DOHH2 (cell line): Measurements from ENCODE around the gene TBKBP1.

Experiments
- H3F3A ChIP-seq: fragments of 200-600 bp; sonication (generic), shearing (Covaris generic); 2 replicates; pipeline ENCODE4 v1.6.0; 2016; ENCODE audit warnings: antibody characterized with exemption, mild to moderate bottlenecking; ENCODE audit not compliant: control insufficient read depth, insufficient read depth
- H3K27ac ChIP-seq: fragments of 200-600 bp; sonication (generic); 2 replicates; pipeline ENCODE4 v1.5.1; 2014; ENCODE audit warnings: low read depth, mild to moderate bottlenecking, low read length, moderate library complexity
- H3K27me3 ChIP-seq: fragments of 200-600 bp; sonication (generic); 2 replicates; pipeline ENCODE4 v1.6.1; 2014; ENCODE audit warnings: mild to moderate bottlenecking, low read length, mixed read lengths; ENCODE audit not compliant: control insufficient read depth
- H3K36me3 ChIP-seq: fragments of 200-600 bp; sonication (generic); 2 replicates; pipeline ENCODE4 v1.6.1; 2014; ENCODE audit warnings: mild to moderate bottlenecking, low read length, moderate library complexity, mixed read lengths; ENCODE audit not compliant: control insufficient read depth
- H3K4me1 ChIP-seq: fragments of 200-600 bp; sonication (generic); 2 replicates; pipeline ENCODE4 v1.6.1; 2014; ENCODE audit warnings: mild to moderate bottlenecking, low read length, mixed read lengths; ENCODE audit not compliant: control insufficient read depth
- H3K4me2 ChIP-seq: fragments of 200-600 bp; sonication (generic); 2 replicates; pipeline ENCODE4 v1.6.0; 2014; ENCODE audit warnings: mild to moderate bottlenecking, low read length, moderate library complexity
- H3K4me3 ChIP-seq: fragments of 200-600 bp; sonication (generic); 2 replicates; pipeline ENCODE4 v1.5.1; 2014; ENCODE audit warnings: mild to moderate bottlenecking, low read length, mixed read lengths
- H3K79me2 ChIP-seq: fragments of 200-600 bp; sonication (generic); 2 replicates; pipeline ENCODE4 v1.6.1; 2014; ENCODE audit warnings: mild to moderate bottlenecking, low read length, mixed read lengths; ENCODE audit not compliant: control insufficient read depth
- H3K9me2 ChIP-seq: fragments of 200-600 bp; sonication (generic); replicated peaks from 2 replicates; pipeline ENCODE4 v1.6.1; 2014; ENCODE audit warnings: mild to moderate bottlenecking, low read length, mixed read lengths; ENCODE audit not compliant: control insufficient read depth
- H3K9me3 ChIP-seq: fragments of 200-600 bp; sonication (generic); 2 replicates; pipeline ENCODE4 v1.6.1; 2014; ENCODE audit warnings: antibody characterized with exemption, low read length, mixed read lengths; ENCODE audit not compliant: control insufficient read depth, insufficient read depth
- H4K20me1 ChIP-seq: fragments of 200-600 bp; sonication (generic); 2 replicates; pipeline ENCODE4 v1.6.0; 2014; ENCODE audit warnings: low read depth, mild to moderate bottlenecking, antibody characterized with exemption, low read length, moderate library complexity; ENCODE audit not compliant: control insufficient read depth, insufficient read depth
- CTCF ChIP-seq: fragments of 200-600 bp; sonication (generic); IDR thresholded peaks from one replicate; pipeline ENCODE4 v1.5.1; 2014; ENCODE audit warnings: antibody characterized with exemption, mild to moderate bottlenecking, low read depth, low read length; ENCODE audit not compliant: poor library complexity, severe bottlenecking
- EZH2phosphoT487 ChIP-seq: fragments of 200-600 bp; sonication (generic); IDR thresholded peaks from 2 replicates; pipeline ENCODE4 v1.6.1; 2017; ENCODE audit warnings: borderline replicate concordance, mild to moderate bottlenecking, antibody characterized with exemption, low read length, moderate library complexity, mixed read lengths

Gene TBKBP1

DNA sequence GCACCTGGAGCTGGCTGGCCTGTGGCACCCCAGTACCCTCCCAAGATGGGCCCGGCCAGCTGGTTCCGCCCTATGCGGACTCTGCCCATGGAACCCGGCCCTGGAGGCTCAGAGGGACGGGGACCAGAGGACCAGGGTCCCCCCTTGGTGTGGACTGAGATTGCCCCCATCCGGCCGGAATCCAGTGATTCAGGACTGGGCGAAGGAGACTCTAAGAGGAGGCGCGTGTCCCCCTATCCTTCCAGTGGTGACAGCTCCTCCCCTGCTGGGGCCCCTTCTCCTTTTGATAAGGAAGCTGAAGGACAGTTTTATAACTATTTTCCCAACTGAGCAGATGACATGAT is 51.0 kb downstream of the TBKBP1 start:
- no peaks in the 10 kb centered on the region for H3K9me2 ChIP-seq
- peaks cover 41% of the 10 kb centered on the region for H3K27me3 ChIP-seq

DNA sequence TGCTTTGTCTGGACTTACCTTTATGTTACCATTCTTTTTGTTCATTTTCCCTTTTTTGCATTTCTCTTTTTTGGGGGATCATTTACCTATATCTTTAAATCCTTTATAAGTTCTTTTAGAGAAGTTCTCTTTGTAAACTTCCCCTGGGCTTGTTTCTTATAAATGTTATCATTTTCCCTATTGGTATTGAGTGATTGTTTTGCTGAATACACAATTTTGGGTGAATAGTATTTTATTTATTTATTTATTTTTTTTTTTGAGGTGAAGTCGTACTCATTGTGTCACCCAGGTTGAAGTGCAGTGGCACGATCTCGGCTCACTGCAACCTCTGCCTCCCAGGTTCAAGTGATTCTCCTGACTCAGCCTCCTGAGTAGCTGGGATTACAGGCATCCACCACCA is 57.5 kb downstream of the TBKBP1 start:
- H4K20me1 ChIP-seq: no peaks in the 10 kb centered on the region
- H3K4me1 ChIP-seq: peaks cover 18% of the 10 kb centered on the region
- no peaks in the 10 kb centered on the region for H3K79me2 ChIP-seq
- H3K4me2 ChIP-seq: no peak overlapping the region
- H3K27me3 ChIP-seq: peaks cover 2% of the 10 kb centered on the region; the same call in 1 of the 2 replicates
- TF ChIP-seq CTCF: no peak
- no peak overlapping the region for H3K27ac ChIP-seq
- H3K9me3 ChIP-seq: peaks cover 8% of the 10 kb centered on the region; the same call in 1 of the 2 replicates
- H3K4me3 ChIP-seq: no peak overlapping the region
- no peaks in the 10 kb centered on the region for H3K9me2 ChIP-seq
- H3F3A ChIP-seq: no peaks in the 10 kb centered on the region
- H3K36me3 ChIP-seq: no peaks in the 10 kb centered on the region

More for the DNA sequence above, 51.0 kb downstream of the TBKBP1 start:
- no peak for TF ChIP-seq CTCF
- no peak for TF ChIP-seq EZH2phosphoT487
- H3K27ac ChIP-seq: no peak overlapping the region
- no peaks in the 10 kb centered on the region for H3F3A ChIP-seq
- peaks cover 11% of the 10 kb centered on the region for H3K4me1 ChIP-seq
- H3K36me3 ChIP-seq: no peaks in the 10 kb centered on the region
- no peak overlapping the region for H3K4me3 ChIP-seq
- no peak overlapping the region for H3K4me2 ChIP-seq
- H3K79me2 ChIP-seq: no peaks in the 10 kb centered on the region
- H3K9me3 ChIP-seq: no peaks in the 10 kb centered on the region
- H4K20me1 ChIP-seq: no peaks in the 10 kb centered on the region

DNA sequence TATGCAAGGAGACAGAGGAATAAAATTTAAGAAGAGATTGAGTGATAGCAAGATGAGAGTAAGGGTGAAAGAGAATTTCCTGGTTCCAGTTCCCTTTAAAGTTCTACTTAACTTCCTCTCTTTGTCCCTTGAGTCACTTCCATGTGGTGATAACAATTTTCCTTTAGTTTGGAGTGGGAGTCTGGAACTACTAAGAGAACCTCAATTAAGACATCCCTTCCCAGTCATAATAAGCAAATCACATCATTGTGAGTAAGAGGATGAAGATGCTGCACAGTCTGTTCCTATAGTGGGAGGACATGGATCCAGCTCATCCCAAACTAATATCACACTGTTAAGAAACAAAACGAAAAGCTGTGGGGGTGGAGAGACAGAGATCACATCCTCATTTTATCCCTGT is 63.4 kb downstream of the TBKBP1 start:
- TF ChIP-seq CTCF: no peak
- TF ChIP-seq EZH2phosphoT487: no peak
- Histone ChIP-seq H3K4me3 (no peak overlapping the region), H3K4me1 (no peaks in the 10 kb centered on the region), H3K27ac (no peak overlapping the region), H3F3A (no peaks in the 10 kb centered on the region), H3K9me2 (no peaks in the 10 kb centered on the region), H3K27me3 (peaks cover 7% of the 10 kb centered on the region), H4K20me1 (no peaks in the 10 kb centered on the region), H3K36me3 (no peaks in the 10 kb centered on the region), H3K4me2 (no peak overlapping the region), H3K79me2 (no peaks in the 10 kb centered on the region), H3K9me3 (peaks cover 8% of the 10 kb centered on the region; the same call in 1 of the 2 replicates)
